ENCODE measurements around the gene GNB1L. TPM values are rescaled to one million over a fixed set of nuclear protein-coding genes. Genes with fewer than 3 reads are reported as not detected.

Gene GNB1L
- total and polyA plus RNA-seq, 9 of the 15 experiments (the other 6 are each of a cell fraction or from before 2014, with no cell fraction given) = 0.56 to 50.5 (median 10.2) TPM

DNA sequence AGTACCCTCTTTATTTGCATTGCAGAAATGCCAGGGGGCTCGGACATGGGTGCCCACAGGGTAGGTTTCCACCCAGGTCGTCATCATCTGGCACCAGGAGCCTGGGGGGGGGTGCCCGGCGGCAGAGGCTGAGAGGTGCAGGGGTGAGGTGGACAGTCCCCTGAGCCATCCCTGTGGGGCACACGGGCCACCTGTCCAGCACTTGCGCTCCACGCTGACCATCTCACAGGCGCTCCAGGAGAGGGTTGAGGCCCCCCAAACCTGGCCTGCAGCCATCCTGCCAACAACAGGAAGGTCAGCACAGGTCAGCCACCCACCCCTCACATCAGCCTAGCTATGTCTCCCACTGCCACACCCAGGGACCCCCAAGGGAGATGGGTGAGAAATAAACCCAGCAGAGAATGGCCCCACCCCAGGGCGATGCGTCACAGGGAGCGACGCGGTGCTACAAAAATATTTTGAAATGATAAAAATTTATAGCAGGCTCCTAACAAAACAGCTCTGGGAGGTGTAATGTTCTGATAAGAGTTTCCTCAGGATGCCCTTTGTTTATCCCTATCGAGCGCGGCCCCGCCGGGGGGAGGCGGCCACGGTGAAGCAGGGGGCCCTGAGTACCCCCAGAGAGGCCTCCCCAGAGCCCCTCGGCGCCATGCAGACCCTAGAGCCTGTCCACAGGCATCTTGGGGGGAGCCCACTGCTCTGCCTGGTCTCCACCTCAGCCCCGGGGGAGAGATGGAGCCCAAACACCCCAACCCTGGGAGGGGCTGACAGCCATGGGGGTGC lies 21.0 kb upstream of the GNB1L start (continued):
- TF ChIP-seq, protein P1, sequence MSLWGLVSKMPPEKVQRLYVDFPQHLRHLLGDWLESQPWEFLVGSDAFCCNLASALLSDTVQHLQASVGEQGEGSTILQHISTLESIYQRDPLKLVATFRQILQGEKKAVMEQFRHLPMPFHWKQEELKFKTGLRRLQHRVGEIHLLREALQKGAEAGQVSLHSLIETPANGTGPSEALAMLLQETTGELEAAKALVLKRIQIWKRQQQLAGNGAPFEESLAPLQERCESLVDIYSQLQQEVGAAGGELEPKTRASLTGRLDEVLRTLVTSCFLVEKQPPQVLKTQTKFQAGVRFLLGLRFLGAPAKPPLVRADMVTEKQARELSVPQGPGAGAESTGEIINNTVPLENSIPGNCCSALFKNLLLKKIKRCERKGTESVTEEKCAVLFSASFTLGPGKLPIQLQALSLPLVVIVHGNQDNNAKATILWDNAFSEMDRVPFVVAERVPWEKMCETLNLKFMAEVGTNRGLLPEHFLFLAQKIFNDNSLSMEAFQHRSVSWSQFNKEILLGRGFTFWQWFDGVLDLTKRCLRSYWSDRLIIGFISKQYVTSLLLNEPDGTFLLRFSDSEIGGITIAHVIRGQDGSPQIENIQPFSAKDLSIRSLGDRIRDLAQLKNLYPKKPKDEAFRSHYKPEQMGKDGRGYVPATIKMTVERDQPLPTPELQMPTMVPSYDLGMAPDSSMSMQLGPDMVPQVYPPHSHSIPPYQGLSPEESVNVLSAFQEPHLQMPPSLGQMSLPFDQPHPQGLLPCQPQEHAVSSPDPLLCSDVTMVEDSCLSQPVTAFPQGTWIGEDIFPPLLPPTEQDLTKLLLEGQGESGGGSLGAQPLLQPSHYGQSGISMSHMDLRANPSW (CRISPR knock-in tag; IDR thresholded peaks at IDR 0.05) = no peak
- no peak for TF ChIP-seq FIP1L1 (IDR thresholded peaks at IDR 0.05; ENCODE audit: low read depth, low read length, poor library complexity, severe bottlenecking)
- no peak; the same call in 1 of the 2 replicates for TF ChIP-seq ATF1 (CRISPR knock-in tag; IDR thresholded peaks at IDR 0.05)
- TF ChIP-seq ATF1 (tag; IDR thresholded peaks at IDR 0.05) = peak; percentile 67
- TF ChIP-seq ZNF347 (CRISPR knock-in tag; IDR thresholded peaks at IDR 0.05; ENCODE audit: low read depth) = no peak
- TF ChIP-seq GATA2 (CRISPR knock-in tag; IDR thresholded peaks at IDR 0.05) = no peak
- TF ChIP-seq, protein P2, sequence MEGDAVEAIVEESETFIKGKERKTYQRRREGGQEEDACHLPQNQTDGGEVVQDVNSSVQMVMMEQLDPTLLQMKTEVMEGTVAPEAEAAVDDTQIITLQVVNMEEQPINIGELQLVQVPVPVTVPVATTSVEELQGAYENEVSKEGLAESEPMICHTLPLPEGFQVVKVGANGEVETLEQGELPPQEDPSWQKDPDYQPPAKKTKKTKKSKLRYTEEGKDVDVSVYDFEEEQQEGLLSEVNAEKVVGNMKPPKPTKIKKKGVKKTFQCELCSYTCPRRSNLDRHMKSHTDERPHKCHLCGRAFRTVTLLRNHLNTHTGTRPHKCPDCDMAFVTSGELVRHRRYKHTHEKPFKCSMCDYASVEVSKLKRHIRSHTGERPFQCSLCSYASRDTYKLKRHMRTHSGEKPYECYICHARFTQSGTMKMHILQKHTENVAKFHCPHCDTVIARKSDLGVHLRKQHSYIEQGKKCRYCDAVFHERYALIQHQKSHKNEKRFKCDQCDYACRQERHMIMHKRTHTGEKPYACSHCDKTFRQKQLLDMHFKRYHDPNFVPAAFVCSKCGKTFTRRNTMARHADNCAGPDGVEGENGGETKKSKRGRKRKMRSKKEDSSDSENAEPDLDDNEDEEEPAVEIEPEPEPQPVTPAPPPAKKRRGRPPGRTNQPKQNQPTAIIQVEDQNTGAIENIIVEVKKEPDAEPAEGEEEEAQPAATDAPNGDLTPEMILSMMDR (IDR thresholded peaks at IDR 0.05 in 2 of 3, conservative IDR thresholded peaks at IDR 0.05 in 1 of 3; ENCODE audit: insufficient read depth in 2 of 3, low read depth in 1 of 3, low read length in 3 of 3) = no peak
- TF ChIP-seq KAT7 (CRISPR knock-in tag; IDR thresholded peaks at IDR 0.05; ENCODE audit: borderline replicate concordance) = no peak
- TF ChIP-seq ZNF217 (CRISPR knock-in tag; IDR thresholded peaks at IDR 0.05) = no peak
- no peak for TF ChIP-seq SMARCA5 (IDR thresholded peaks at IDR 0.05)
- no peak for TF ChIP-seq ZNF695 (CRISPR knock-in tag; IDR thresholded peaks at IDR 0.05)
- TF ChIP-seq ZNF444 (CRISPR knock-in tag; IDR thresholded peaks at IDR 0.05) = no peak
- TF ChIP-seq CHD2 (IDR thresholded peaks at IDR 0.05; ENCODE audit: low read depth, low read length) = no peak
- TF ChIP-seq, protein P3, sequence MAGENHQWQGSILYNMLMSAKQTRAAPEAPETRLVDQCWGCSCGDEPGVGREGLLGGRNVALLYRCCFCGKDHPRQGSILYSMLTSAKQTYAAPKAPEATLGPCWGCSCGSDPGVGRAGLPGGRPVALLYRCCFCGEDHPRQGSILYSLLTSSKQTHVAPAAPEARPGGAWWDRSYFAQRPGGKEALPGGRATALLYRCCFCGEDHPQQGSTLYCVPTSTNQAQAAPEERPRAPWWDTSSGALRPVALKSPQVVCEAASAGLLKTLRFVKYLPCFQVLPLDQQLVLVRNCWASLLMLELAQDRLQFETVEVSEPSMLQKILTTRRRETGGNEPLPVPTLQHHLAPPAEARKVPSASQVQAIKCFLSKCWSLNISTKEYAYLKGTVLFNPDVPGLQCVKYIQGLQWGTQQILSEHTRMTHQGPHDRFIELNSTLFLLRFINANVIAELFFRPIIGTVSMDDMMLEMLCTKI (IDR thresholded peaks at IDR 0.05; ENCODE audit: partially characterized antibody) = no peak
- no peak for TF ChIP-seq RCOR1 (IDR thresholded peaks at IDR 0.05; ENCODE audit: borderline replicate concordance in 1 of 2, low read depth in 2 of 2, low read length in 2 of 2)
- peak; percentile 77 for TF ChIP-seq CREB1 (IDR thresholded peaks at IDR 0.05)
- TF ChIP-seq CREB1 (CRISPR knock-in tag; IDR thresholded peaks at IDR 0.05) = no peak
- TF ChIP-seq PYGO2 (tag; IDR thresholded peaks at IDR 0.05) = no peak
- TF ChIP-seq, protein P4, sequence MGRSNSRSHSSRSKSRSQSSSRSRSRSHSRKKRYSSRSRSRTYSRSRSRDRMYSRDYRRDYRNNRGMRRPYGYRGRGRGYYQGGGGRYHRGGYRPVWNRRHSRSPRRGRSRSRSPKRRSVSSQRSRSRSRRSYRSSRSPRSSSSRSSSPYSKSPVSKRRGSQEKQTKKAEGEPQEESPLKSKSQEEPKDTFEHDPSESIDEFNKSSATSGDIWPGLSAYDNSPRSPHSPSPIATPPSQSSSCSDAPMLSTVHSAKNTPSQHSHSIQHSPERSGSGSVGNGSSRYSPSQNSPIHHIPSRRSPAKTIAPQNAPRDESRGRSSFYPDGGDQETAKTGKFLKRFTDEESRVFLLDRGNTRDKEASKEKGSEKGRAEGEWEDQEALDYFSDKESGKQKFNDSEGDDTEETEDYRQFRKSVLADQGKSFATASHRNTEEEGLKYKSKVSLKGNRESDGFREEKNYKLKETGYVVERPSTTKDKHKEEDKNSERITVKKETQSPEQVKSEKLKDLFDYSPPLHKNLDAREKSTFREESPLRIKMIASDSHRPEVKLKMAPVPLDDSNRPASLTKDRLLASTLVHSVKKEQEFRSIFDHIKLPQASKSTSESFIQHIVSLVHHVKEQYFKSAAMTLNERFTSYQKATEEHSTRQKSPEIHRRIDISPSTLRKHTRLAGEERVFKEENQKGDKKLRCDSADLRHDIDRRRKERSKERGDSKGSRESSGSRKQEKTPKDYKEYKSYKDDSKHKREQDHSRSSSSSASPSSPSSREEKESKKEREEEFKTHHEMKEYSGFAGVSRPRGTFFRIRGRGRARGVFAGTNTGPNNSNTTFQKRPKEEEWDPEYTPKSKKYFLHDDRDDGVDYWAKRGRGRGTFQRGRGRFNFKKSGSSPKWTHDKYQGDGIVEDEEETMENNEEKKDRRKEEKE (IDR thresholded peaks at IDR 0.05; ENCODE audit: borderline replicate concordance in 1 of 2, control insufficient read depth in 1 of 2, low read depth in 2 of 2, low read length in 1 of 2) = no peak
